Limb (tissue), 2 donors: ENCODE measurements around the gene GGA1.
A peak's percentile ranks its signal among the peaks of the same experiment; 100 is the strongest.

Experiments used
- DNase-seq, 2 donors: peaks; one replicate each; pipeline ENCODE4 v3.0.0-alpha.2; 2016; ENCODE audit errors: extremely low spot score in 2 of 2

GGA1 gene

GRCh38 chr22:37608477-37609239 is at the start of gene GGA1:
TSS of gene GGA1 (plus strand) at chr22:37608834. CDS start at chr22:37608861, 27 bp downstream.
- DNase-seq = peak; percentile 94 to 97

- no peak for DNase-seq
Observed at GRCh38 chr22:37559521-37559900, 49.1 kb upstream of the GGA1 start.

DNA sequence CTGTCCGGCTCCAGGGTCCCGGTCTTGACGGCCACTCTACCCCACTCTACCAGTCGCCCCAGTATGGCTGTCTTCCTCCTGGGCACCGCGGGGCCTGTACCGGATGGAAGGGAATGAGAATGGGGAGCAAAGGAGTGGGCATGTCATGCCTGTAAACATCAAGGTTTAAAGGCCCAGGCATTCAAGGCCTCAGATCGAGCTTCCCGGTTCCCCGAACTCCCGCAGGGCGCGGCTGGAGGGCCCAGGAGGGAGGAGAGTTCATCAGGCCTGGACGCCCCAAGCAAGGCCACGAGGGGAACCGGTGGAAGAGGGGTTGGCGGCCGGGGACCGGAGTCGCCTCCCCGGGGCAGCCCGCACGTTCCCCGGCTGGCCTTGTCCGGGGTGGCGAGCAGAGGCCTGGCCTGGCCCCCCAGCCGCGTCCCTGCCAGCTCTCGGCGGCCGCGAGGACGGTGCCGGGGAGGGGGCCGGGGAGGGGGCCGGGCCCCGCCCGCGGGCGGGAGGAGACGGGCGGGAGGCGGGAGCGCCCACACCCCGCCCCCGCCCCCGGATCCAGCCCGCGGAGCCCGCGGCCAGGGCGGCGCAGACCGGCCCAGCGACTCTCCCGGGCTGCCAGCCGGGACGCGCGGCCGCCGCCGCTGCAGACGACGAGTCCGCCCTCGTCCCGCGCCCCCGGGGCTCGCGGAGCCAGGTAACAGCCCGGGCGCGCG is 48.6 kb upstream of the GGA1 start, which contains the start of gene CDC42EP1:
TSS of gene CDC42EP1 (plus strand) at position 580 of the 707 bp plus-strand sequence. CDS start 5,870 bp downstream, outside the sequence.
- peak in 1 of 2 donors; percentile 74 for DNase-seq

- DNase-seq = peak in 1 of 2 donors; percentile 79
Observed at GRCh38 chr22:37560608-37561211, 47.9 kb upstream of the GGA1 start.

DNA sequence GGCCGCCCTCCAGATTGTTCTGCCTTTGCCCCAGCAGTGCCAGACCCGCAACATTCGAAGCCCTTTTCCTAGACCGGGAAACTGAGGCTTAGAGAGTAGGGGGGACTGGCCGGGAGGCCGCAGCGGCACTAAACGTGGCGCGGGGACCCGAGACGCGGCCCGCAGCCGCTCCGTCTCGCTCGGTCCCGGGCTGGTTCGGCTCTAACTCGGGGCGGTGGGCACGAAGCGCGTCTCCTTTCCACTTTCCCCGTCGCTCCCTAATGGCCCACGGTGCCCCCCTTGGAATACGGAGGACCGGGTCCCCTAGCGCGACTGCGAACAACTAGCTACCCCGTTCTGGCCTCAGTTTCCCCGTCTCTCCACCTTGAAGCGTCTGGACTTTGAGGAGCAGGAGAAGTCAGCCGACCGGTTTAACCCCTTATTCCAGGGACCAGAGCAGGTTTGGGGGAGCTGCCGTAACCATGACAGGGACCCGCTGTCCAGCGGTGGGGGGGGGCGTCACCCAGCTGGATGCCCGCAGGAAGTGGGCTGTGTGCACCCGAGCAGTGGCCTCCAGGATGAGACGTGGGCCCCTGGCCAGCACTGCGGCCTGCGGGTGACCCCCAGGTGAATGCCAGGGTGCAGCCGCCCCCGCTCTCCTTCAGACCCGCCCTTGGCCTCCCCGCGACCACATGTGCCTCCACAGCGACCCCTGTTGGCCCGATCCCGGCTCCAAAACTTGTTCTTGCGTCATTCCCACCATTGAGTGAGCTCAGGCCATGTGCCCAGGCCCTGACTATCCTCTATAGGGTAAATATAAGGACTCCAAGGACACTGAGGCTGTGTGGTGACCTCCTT is 47.2 kb upstream of the GGA1 start:
- DNase-seq = peak; percentile 83 to 95

DNA sequence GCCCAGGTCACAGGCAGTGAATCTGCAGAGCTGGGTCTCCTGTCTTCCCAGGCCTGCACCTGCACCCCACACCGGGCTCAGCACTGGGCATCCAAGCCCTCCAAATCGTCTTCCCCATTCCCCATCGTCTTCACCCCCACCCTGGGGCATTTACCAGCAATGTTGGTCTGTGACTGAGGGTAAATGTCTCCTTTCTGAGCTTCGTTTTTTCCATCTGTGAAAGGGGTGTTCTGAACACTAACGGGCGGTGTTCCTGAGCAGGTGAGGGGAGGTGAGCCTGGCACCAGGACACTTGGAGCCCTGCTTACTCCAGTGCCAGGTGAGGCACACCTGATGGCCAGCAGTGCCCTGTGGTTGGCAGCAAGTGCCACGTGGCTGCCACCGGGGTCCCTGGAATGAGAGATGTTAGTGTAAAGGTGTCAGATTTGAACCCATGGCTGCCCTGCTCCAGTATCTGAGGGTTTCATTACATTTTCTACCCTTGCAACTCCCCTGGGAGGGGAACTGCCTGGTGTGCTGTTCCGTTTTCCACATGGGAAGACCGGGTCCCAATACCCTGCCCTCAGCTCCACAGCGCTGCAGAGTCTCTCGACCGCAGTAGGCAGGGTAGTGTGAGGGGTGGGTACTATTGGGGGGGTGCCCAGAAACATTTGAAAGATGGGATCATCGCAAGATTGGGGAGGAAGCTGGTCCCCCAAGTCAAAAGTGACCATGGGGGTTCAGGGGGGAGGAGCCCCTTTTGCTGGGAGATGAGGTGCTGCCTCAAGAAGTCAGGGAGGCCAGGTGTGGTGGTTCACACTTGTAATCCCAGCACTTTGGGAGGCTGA is 46.4 kb upstream of the GGA1 start:
- DNase-seq = no peak

- no peak for DNase-seq
Observed at GRCh38 chr22:37563153-37564081, 45.2 kb upstream of the GGA1 start.

GRCh38 chr22:37564111-37564711 is 44.4 kb upstream of the GGA1 start:
- no peak for DNase-seq

- no peak for DNase-seq
Observed at GRCh38 chr22:37565830-37566229, 42.8 kb upstream of the GGA1 start.

- no peak for DNase-seq
Observed at GRCh38 chr22:37566329-37566837, 42.3 kb upstream of the GGA1 start.

GRCh38 chr22:37566903-37567798 is 41.5 kb upstream of the GGA1 start:
- peak in 1 of 2 donors; percentile 89 for DNase-seq

- no peak for DNase-seq
Observed at GRCh38 chr22:37568012-37568411, 40.6 kb upstream of the GGA1 start.

- DNase-seq = no peak
Observed at GRCh38 chr22:37568448-37569008, 40.1 kb upstream of the GGA1 start.

DNA sequence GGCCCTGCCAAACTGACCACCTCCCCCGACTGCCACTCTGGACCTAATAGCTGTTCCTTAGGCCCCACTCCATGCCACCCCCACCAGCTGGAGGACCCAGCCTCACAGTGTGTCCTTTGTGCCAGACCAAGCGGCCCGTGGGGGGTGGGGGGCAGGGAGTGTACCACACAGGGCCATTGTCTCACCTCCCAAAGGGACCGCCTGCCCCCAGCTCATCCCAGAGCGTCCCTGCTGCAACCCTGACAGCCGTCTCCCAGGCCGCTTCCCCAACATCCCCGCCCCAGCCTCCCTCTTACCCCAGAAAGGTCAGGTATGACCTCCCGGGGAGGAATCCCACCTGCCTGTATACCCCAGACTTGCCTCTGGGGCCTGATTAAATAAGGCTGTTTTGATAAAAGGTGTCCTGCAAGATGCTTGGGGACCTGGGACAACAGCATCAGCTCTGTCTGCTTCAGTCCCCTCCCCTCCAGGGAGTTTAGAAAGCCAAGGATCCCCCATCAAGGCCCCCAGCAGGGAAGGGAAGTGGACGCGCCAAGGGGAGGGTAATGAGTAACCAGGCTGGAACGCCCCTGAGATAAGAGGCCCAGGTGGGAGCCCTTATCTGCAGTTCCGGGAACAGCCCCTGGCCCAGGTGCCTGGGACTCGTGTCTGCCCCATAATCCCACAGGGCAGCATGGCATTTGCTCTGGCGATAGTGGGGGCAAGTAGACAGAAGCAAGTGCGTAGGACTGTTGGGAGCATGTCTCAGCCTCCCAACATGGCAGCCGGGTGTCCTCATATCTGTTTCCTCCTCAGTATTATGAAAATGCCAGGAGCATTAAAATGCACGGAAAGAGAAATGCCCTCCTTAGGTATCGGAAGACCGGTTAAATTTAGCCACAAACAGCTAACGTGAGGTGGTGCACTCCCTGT is 39.4 kb upstream of the GGA1 start:
- no peak for DNase-seq

DNA sequence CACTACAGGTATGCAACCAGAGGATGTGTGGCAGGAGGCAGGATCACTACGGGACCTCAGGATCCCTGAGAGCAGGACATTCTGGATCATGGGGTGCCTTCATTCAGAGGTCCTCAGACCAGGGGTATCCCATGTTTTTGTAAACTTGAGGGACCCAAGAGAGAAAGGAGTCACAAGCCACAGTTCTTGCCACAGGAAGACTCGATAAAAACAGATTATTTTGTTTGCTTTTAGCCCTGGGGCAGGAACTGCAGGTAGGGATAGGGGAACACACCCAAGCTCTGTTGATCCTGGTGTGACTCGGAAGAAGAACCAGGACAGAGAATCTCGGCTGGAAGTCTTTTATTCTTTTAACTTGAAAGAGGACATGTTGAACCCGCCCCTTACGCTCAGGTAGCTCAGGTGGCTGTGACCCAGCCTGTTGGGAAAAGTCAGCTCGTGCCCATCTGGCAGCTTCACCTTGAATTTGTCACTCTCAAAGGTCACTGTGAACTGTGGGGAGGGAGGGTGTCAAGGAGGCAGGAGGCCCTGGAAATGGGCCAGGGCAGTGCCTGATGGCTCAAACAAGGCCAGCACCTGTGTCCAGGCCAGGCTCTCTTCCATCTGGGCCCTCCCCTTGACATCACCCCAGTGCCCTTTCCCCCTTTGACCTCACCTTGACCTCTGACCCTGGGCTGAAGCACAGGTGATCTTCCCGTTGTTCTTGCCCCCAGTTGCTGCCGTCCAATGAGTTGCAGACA is 38.5 kb upstream of the GGA1 start:
- DNase-seq = no peak

- DNase-seq = no peak
Observed at GRCh38 chr22:37570661-37570976, 38.0 kb upstream of the GGA1 start.
